NCI-H82 (cell line): Measurements from ENCODE around the gene LCP1.

Experiments used
- DNase-seq: peaks from one replicate; lab custom pipeline; 2025; lab: John Stamatoyannopoulos, UW

The LCP1 gene

GRCh38 chr13:46127358-46128023, 54.5 kb downstream of the LCP1 start:
- no peak for DNase-seq

DNA sequence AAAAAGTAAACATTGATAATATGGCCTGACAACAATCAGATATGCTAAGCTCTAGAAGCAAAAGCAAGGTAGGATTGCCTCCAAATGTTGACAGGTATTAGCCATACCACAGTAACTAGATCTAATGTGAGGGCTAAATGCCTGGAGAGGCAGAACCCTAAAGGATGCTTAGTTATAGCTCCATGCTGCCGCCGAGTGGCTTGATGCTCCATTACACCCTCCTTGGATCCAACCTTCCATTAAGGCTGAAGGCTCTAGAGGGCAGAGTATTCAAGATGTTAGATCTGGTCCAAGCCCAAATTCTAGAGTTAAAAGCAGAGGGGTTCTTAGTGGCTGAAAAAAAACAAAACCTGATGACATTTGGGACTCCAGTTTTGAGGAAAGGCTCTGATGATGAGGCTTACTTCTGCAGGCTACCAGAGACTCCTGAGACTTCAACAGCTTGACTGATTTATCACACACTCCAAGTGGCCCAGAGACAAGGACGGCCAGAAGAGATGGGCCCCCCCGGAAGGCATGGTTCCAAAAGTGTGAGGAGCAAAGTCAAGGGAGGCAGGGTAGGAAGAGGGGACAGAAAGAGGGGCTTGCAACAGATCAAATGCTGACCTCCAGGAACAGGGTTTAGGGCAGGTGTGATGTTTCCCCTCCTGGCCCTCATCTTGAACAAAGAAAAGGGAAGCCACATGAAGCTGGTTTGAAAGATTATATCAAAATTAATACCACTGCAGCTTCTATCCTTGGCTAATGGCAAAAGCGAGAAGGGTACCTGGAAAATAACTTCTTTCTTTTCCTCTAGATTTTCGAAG, 55.2 kb downstream of the LCP1 start:
- DNase-seq: peak; percentile 94

DNA sequence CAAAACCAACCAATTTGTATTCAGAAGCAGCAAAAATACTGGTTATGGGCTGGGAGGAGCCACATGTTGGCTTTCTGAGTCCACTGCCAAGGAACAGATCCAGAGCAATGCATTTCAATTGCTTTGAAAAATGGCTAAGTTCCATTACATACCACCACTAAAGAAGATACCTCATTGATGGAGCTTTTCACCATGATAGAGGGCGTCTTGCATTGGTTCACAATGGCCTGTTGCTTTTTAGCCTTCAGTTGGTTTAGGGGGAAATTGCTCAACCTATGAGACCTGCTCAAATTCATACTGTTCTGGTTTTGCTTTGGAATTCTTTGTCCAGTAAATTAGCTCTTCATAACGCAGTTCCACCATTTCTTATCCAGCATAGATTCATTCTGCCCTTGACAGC, 55.9 kb downstream of the LCP1 start:
- no peak for DNase-seq

DNA sequence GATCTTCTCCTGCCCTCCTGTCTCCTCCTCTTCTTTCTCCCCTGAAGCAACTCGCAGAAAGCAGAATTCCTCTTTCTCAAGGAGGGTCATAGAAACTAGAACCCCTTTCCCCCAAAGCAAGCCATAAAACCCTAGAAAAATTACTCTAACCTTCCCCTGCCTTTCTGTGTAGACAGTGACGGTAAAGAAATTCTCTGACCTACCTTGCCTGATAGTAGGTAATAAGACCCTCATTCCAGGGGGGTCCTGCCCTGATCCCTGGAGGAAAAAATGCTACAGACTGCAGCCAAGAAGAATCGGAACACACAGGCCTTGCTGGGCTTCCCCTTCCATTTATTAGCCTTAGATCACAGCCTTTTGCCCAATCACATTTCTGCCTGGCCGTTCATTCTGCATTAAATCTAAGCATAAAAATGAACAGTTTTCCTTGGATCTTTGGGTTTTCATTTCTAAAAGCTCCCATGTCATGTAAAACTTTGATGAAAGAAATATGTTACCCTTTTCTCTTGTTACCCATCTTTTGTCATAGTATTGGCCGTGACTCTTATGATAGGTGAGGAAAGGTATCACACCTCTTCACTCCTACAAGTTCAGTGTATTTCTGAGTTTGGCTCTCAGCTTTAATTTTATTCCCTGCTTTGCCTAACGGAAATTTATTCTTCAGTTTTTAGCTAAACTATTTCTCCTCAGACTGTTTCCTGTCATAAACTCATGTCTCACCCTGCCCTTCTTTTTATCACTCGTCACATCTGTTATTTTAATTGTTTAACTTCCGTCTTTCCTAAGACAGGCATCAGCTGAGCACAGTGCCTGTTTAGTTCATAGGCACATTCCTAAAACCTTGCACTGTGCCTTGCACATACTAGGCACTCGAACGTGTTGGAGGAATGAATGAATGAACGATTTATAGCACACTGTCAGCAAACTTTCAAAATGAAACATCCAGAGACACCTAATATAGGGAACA, 56.7 kb downstream of the LCP1 start:
- DNase-seq: no peak

DNA sequence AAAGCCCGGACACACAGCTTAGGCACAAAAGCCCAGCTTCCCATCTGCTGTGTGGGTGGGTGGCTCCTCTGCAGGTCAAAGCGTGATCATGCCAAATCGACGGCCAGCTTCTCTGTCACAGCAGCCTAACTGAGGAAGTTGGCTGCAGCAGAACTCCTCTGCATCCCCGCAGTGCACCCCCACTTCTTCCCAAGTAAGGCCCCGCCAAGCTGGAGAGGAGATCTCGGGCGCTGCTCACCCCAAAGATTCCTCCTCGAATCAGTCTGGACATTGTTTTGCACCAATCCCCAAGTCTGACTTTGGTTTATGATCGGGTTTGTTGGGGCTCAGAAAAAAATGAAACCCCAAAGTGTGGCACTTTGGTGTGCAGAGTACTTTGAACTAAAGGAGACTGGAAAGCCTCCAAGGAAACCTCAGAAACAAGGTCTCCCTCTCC, 57.4 kb downstream of the LCP1 start:
- no peak for DNase-seq

DNA sequence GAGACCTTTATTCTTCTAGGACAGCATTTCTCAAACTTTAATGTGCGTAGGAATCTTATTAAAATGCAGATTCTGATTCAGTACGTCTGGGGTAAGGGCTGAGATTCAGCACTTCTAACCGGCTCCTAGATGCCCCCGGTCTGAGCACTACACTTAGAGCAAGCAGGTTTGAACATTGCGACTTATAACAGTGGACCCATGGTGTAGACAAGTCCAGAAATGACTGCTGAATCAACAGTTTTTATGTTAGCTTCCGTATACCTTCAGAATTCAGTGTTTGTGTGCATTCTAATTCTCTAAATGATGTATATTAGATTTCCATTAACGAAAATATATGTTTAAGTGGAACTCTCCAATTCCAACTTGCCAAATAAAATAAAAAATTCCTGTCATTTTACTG, 59.7 kb downstream of the LCP1 start:
- DNase-seq: no peak

GRCh38 chr13:46121597-46122163, 60.3 kb downstream of the LCP1 start:
- no peak for DNase-seq

- no peak for DNase-seq
Observed at GRCh38 chr13:46121033-46121432, 60.9 kb downstream of the LCP1 start.

DNA sequence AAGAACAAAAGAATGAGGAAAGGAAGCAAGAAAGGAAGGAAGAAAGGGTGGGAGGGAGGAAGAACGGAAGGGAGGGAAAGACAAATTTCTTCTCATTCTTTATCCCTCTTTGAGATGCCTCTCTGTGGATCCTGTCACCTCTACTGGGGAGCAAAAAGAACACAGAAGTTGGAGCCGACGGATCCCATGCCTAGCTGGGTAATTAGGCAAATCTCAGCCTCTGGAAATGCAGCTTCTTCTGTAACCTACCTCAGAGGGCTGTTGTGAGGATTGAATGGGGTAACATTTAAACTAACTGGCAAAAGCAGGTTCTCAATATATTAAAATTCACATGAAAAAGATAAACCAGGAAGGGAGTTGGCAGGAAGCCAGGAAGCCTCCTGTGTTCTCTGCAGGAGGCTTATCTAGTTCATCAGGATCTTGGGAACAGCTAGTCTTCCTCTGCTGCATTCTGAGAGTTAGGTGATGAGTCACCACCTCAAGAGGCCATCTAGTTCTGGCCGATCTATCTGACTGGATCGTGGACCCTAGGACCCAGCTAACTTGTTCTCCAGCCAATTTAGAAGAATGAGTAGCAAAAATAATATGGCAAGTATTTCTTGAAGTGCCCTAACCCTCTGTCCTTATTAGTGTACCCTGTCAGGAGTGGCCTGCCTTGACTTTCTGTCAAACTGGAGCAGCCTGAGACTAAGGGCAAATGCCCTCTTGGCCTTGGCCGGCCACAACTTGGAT, 61.9 kb downstream of the LCP1 start:
- DNase-seq: peak; percentile 46

DNA sequence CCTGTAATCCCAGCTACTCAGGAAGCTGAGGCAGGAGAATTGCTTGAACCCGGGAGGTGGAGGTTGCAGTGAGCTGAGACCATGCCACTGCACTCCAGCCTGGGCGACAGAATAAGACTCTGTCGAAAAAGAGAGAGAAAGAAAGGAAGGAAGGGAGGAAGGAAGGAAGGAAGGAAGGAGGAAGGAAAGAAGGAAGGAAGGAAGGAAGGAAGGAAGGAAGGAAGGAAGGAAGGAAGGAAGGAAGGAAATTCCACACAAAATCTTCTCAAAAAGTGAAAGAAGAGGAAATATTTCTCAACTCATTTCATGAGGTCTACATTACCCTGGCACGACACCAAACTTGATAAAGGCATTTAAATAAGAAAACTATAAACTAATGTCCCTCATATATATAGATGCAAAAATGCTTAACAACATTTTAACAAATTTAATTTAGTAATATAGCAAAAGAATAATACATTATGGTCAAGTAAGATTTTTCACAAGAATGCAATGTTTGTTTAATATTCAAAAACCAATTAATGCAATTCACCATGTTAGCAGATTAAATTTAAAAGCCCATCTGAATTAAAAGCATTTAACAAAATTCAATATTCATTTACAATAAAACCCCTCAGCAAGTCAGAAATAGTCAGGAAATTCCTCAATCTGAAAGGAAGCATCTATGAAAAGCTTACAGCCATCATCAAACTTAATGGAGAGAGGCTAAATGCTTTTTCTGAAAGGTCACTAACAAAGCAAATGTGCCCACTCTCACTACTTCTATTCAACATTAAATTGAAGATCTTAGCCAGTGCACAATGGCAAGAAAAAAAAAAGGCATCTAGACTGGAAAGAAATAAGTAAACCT, 65.1 kb downstream of the LCP1 start:
- no peak for DNase-seq

GRCh38 chr13:46114613-46115012, 67.4 kb downstream of the LCP1 start:
- DNase-seq: no peak

DNA sequence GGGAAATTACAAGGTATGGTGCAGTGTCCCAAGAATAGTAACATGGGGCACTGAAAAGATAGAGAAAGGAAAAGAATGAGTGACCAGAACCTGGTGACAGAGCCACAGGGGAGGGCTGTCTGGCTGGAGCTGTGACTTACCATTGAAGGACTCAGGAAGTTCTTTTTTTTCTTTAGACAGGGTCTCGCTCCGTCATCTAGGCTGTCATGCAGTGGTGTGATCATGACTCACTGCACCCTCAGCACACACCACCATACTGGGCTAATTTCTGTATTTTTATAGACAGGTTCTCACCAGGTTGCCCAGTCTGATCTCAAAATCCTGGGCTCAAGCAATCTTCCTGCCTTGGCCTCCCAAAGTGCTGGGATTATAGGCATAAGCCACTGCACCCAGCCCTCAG, 68.4 kb downstream of the LCP1 start:
- DNase-seq: no peak

- DNase-seq: no peak
Observed at GRCh38 chr13:46111151-46111550, 70.8 kb downstream of the LCP1 start.

GRCh38 chr13:46109451-46109850, 72.5 kb downstream of the LCP1 start:
- no peak for DNase-seq

DNA sequence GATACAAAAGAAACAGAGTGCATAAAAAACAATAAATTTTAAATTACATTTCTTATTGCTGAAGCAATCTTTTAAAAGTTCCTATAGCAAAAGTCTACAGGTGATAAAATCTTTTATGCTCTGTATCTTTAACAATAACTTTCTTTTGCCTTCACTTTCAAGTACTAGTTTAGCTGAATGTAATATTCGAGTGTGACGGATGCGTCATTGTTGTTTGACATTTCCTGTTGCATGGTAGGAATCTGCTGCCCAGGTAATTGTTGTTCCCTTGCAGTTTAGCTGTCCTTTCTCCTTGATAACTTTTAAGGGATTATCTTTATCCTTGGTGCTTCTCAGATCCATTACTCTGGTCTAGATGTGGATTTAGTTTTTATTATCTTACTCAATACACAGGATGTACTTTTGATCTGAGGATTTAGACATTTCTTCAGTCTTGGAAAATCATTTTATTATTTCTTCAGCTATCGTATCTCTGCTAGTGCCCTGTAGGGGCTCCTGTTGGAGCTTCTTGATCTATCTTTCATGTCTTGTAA, 75.1 kb downstream of the LCP1 start:
- DNase-seq: no peak

- no peak for DNase-seq
Observed at GRCh38 chr13:46104868-46105267, 77.1 kb downstream of the LCP1 start, which contains the start of gene CPB2. Gene CPB2 (minus strand): TSS chr13:46105033. CDS start chr13:46105009, 24 bp downstream.

GRCh38 chr13:46103037-46103436, 78.9 kb downstream of the LCP1 start:
- no peak for DNase-seq

DNA sequence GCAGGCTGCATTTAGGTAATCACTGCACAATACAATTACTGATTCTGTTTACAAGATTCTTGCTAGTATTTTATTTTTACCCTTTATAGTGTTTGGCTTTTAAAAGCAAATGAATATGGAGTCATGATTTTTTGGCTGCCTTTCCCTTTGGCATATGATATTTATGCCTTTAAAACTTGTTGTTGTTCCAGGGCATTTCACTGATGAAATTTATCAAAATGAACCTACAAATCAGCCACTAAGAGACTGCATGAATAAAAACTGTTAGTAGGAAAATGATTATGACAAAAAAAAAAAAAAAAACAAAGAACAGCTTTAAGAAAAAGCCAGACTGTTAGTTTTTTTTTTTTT, 79.7 kb downstream of the LCP1 start:
- DNase-seq: no peak

- no peak for DNase-seq
Observed at GRCh38 chr13:46101484-46102254, 80.3 kb downstream of the LCP1 start.
